GM21423 (cell line): ENCODE results near the gene PRAMEF11.

Source experiments
- ATAC-seq: cut with Tn5 transposase; IDR thresholded peaks from one replicate; pipeline ENCODE4 v1.9.1; 2021; ENCODE audit warnings: mild to moderate bottlenecking, moderate library complexity; ENCODE audit not compliant: unreplicated experiment

The PRAMEF11 gene

DNA sequence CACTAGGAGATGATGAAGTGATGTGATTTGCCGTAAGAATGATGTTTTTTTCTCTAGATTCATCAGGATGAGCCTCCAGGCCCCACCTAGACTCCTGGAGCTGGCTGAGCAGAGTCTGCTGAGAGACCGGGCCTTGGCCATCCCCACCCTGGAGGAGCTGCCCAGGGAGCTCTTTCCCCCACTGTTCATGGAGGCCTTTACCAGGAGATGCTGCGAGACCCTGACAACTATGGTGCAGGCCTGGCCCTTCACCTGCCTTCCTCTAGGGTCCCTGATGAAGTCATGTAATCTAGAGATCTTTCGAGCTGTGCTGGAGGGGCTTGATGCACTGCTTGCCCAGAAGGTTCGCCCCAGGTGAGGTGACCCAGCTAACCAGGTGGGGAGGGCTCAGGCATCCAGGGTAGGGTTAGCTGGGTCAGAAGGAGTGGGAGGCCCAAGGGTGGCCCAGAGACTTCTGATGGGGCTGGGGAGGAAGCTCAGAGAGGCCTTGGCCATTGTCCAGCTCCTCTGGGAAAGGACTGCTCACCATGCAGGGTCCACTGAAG is 56.3 kb downstream of the PRAMEF11 start:
- ATAC-seq: no peak
